GM21390 (cell line): ENCODE data around the gene EPPIN.
"Not testable (repeated sequence)": the region's sequence is repeated elsewhere in the genome, so short reads cannot be mapped to it uniquely, and the experiment has no call there.

Experiments used
- ATAC-seq: cut with Tn5 transposase; IDR thresholded peaks from one replicate; pipeline ENCODE4 v1.9.1; 2021; ENCODE audit not compliant: unreplicated experiment

The EPPIN gene

GRCh38 chr20:45547206-45547770 is at the start of gene EPPIN:
Gene EPPIN (minus strand): TSS chr20:45547401. CDS start chr20:45547357, 44 bp downstream.
- ATAC-seq: no peak

- no peak for ATAC-seq
These were observed 48.0 kb upstream of the EPPIN start for GRCh38 chr20:45595235-45595634.

GRCh38 chr20:45593498-45593897 is 46.3 kb upstream of the EPPIN start:
- ATAC-seq: no peak

- no peak for ATAC-seq
These were observed 45.5 kb upstream of the EPPIN start for GRCh38 chr20:45592574-45593189.

- no peak for ATAC-seq
These were observed 42.5 kb upstream of the EPPIN start for GRCh38 chr20:45589725-45590124.

- ATAC-seq: no peak
These were observed 41.6 kb upstream of the EPPIN start for GRCh38 chr20:45588800-45589199.

GRCh38 chr20:45585986-45586385 is 38.8 kb upstream of the EPPIN start:
- ATAC-seq: not testable (repeated sequence)

GRCh38 chr20:45584294-45584693 is 37.1 kb upstream of the EPPIN start:
- not testable (repeated sequence) for ATAC-seq

GRCh38 chr20:45583502-45583901 is 36.3 kb upstream of the EPPIN start:
- ATAC-seq: no peak

- no peak for ATAC-seq
These were observed 34.5 kb upstream of the EPPIN start for GRCh38 chr20:45581702-45582101.

- ATAC-seq: no peak
These were observed 32.0 kb upstream of the EPPIN start, which contains the start of gene WFDC8 for GRCh38 chr20:45579184-45579583. Gene WFDC8 (minus strand): TSS chr20:45579284. CDS start chr20:45579247, 37 bp downstream.

- ATAC-seq: no peak
These were observed 31.0 kb upstream of the EPPIN start for GRCh38 chr20:45578231-45578630.

- no peak for ATAC-seq
These were observed 29.8 kb upstream of the EPPIN start for GRCh38 chr20:45576995-45577394.

GRCh38 chr20:45575931-45576330 is 28.7 kb upstream of the EPPIN start:
- ATAC-seq: no peak

- not testable (repeated sequence) for ATAC-seq
These were observed 22.4 kb upstream of the EPPIN start for GRCh38 chr20:45569650-45570049.

GRCh38 chr20:45564760-45565276 is 17.6 kb upstream of the EPPIN start:
- ATAC-seq: no peak

- ATAC-seq: no peak
These were observed 8.0 kb upstream of the EPPIN start for GRCh38 chr20:45555198-45555597.

GRCh38 chr20:45552456-45552855 is 5.3 kb upstream of the EPPIN start:
- no peak for ATAC-seq

- ATAC-seq: no peak
These were observed 3.6 kb upstream of the EPPIN start for GRCh38 chr20:45550765-45551164.

GRCh38 chr20:45548410-45548809 is 1.2 kb upstream of the EPPIN start:
- no peak for ATAC-seq

GRCh38 chr20:45545754-45546453 is 1.3 kb downstream of the EPPIN start:
- ATAC-seq: no peak

GRCh38 chr20:45545351-45545750 is 1.9 kb downstream of the EPPIN start:
- no peak for ATAC-seq
